ENCODE data around the gene AGAP2.

GRCh38 chr12:57723630-57723962, 14.9 kb downstream of the AGAP2 start:
- TF ChIP-seq, protein P1, sequence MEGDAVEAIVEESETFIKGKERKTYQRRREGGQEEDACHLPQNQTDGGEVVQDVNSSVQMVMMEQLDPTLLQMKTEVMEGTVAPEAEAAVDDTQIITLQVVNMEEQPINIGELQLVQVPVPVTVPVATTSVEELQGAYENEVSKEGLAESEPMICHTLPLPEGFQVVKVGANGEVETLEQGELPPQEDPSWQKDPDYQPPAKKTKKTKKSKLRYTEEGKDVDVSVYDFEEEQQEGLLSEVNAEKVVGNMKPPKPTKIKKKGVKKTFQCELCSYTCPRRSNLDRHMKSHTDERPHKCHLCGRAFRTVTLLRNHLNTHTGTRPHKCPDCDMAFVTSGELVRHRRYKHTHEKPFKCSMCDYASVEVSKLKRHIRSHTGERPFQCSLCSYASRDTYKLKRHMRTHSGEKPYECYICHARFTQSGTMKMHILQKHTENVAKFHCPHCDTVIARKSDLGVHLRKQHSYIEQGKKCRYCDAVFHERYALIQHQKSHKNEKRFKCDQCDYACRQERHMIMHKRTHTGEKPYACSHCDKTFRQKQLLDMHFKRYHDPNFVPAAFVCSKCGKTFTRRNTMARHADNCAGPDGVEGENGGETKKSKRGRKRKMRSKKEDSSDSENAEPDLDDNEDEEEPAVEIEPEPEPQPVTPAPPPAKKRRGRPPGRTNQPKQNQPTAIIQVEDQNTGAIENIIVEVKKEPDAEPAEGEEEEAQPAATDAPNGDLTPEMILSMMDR (IDR thresholded peaks at IDR 0.05): no peak
- TF ChIP-seq POLR2AphosphoS5 (IDR thresholded peaks at IDR 0.05; ENCODE audit: insufficient read depth in 1 of 2, low read depth in 1 of 2): no peak

Measured in vagina (tissue), 2 donors.